Activated naive CD4-positive, alpha-beta T cell treated with anti-CD3 and anti-CD28 coated beads, Interleukin-2, amount 50 U/mL, for 72 hours (primary cell): Measurements from ENCODE around the gene F10. TPM values are rescaled to one million over a fixed set of nuclear protein-coding genes. Genes with fewer than 3 reads are reported as not detected.
"Not testable (repeated sequence)": the region's sequence is repeated elsewhere in the genome, so short reads cannot be mapped to it uniquely, and the experiment has no call there.

Source experiments
- ATAC-seq, 2 donors: fragments of 150-1000 bp; cut with Tn5 transposase; 2 replicates each; pipeline ENCODE4 v1.10.0; 2021; ENCODE audit warnings: mild to moderate bottlenecking in 2 of 2, moderate library complexity in 2 of 2
- DNase-seq, 2 donors: peaks; one replicate each; pipeline ENCODE4 v3.0.0; 2021 to 2022; ENCODE audit warnings: low spot score in 2 of 2
- H3K27ac Mint-ChIP-seq, 2 donors: one replicate each; pipeline ENCODE4 v1.8.0; 2022; ENCODE audit warnings: mild to moderate bottlenecking in 2 of 2, mixed read lengths in 2 of 2
- H3K36me3 Mint-ChIP-seq, 2 donors: one replicate each; pipeline ENCODE4 v1.8.0; 2022; ENCODE audit warnings: mixed read lengths in 2 of 2
- H3K9me3 Mint-ChIP-seq, 2 donors: one replicate each; pipeline ENCODE4 v1.8.0; 2022; ENCODE audit warnings: mixed read lengths in 2 of 2
- total RNA-seq, 2 donors: library from RNA; stranded (reverse); gene quantifications; one replicate each; pipeline ENCODE4 v1.2.3, GENCODE V29; 2022

F10 gene
- total RNA-seq, 2 donors from 2014 or later: not detected

DNA sequence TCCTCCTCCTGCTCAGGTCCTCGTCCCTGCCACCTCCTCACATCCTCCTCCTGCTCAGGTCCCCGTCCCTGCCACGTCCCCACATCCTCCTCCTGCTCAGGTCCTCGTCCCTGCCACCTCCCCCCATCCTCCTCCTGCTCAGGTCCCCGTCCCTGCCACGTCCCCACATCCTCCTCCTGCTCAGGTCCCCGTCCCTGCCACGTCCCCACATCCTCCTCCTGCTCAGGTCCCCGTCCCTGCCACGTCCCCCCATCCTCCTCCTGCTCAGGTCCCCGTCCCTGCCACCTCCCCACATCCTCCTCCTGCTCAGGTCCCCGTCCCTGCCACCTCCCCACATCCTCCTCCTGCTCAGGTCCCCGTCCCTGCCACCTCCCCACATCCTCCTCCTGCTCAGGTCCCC lies 39.4 kb downstream of the F10 start:
- not testable (repeated sequence) for H3K27ac Mint-ChIP-seq, DNase-seq, H3K9me3 Mint-ChIP-seq, H3K36me3 Mint-ChIP-seq, ATAC-seq

DNA sequence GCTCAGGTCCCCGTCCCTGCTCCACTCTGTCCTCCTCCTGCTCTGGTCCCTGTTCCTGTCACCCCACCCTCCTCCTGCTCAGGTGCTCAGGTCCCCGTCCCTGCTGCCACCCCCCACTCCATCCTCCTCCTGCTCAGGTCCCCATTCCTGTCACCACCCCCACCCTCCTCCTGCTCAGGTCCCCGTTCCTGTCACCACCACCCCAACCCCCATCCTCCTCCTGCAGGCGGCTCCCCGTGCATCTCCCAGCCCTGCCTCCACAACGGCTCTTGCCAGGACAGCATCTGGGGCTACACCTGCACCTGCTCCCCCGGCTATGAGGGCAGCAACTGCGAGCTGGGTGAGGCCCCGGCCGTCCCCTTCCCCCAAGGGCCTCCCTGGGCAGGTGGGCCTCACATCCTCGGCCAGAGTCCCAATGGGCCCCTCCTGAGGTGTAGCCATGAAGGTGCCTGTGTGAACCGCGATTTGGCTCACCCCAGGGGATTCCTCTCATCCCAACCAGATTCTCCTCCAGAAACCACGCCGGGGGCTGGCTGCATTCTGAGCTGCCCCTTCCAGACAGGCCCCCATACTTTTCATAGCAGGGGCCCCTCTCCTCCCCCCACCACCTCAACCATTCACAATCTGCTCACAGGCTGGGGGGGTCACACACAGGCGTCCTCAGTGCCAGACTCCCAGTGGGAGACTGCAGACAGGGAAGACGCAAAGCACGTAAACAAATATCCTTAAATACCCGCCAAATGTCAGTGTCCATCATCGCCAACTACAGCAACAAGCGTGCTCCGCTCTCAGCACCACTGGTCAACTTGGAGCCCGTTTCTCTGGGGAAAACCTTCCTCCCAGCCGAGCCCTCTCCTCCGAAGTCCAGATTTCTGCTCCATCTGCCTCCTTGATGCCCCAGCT lies 40.4 kb downstream of the F10 start:
- peaks cover 4 to 7% of the 10 kb centered on the region in 2 donors for H3K36me3 Mint-ChIP-seq
- DNase-seq: no peak
- peak; percentile 59 to 61 for ATAC-seq
- H3K9me3 Mint-ChIP-seq: no peaks in the 10 kb centered on the region
- H3K27ac Mint-ChIP-seq: no peak overlapping the region

DNA sequence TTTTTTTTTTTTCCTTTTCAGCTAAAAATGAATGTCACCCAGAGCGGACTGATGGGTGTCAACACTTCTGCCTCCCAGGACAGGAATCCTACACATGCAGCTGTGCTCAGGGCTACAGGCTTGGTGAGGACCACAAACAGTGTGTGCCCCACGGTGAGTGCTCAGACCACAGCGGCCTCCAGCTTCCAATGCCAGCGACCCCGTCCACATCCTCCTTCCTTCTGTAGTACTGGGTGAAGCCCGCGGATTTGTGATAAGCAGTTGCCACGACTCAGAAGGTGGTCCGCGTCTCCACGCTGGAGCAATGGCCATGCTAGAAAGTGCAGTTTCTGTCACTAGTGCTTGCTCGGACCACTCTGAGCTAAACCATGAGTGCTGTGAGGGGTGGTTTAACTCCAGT lies 41.9 kb downstream of the F10 start:
- H3K9me3 Mint-ChIP-seq: no peaks in the 10 kb centered on the region
- H3K27ac Mint-ChIP-seq: no peak overlapping the region
- H3K36me3 Mint-ChIP-seq: peaks cover 12 to 14% of the 10 kb centered on the region in 2 donors
- ATAC-seq: no peak
- DNase-seq: no peak

DNA sequence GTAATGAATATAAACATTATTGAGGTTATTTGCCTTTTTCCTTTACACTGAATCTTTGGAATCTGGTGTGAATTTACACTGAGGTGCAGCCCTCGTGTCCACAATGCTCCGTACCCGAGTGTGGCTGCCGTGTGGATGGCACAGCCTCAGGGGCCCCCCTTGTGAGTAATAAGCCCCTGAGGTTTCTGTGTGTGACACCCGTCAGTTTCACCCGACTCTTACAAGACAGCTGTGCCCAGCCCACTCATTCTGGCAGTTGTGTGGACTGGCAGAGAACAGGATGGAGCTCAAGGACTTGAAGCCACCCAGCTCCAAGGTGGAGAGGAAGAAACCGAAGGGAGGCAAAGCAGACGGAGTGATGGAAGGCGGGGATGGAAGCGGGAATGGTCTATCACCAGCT lies 43.7 kb downstream of the F10 start:
- Mint-ChIP-seq H3K27ac (peak overlapping the region in 1 of 2 donors; percentile 61), H3K9me3 (no peaks in the 10 kb centered on the region), H3K36me3 (peaks cover 12 to 14% of the 10 kb centered on the region in 2 donors)
- ATAC-seq (peak; percentile 18 to 29), DNase-seq (no peak)

DNA sequence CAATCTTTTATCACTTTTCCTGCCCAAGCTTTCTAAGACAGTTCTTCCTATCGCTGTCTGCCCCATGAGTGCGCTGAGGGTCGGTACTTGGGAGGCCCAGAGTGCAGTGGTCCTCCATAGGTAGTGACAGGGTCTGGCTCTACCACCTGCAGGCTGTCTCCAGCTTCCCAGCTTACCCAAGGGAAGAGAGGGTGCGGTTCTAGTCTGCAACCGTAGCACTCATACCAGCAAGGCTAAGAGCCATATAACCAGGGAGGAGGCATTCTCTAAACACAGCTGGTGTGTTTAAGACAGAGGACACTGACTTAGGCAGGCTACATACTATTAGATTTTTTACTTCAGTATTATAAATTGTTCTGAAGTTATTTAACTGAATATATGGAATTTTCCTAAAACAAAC lies 44.1 kb downstream of the F10 start:
- ATAC-seq (no peak), DNase-seq (no peak)
- Mint-ChIP-seq H3K27ac (no peak overlapping the region), H3K36me3 (peaks cover 12 to 14% of the 10 kb centered on the region in 2 donors), H3K9me3 (no peaks in the 10 kb centered on the region)

DNA sequence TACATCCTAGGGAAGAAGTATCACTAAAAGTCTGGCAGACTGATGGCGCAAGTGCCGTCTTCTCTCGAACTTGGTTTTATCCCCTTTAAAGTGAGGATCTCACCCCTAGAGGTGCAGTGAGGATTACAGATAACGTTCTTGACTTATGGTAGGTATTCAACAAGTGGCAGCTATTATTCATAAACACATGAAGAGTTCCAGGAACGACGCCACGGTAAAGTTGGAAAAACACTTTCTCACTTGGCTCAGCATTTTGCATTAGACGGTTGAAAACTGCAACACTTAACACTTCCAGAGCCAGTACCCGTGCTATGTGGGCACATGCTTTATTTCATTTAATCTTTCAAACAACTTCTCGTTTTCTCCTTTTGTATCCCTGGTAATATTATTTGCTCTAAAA lies 44.6 kb downstream of the F10 start:
- no peak for ATAC-seq
- no peak overlapping the region for H3K27ac Mint-ChIP-seq

DNA sequence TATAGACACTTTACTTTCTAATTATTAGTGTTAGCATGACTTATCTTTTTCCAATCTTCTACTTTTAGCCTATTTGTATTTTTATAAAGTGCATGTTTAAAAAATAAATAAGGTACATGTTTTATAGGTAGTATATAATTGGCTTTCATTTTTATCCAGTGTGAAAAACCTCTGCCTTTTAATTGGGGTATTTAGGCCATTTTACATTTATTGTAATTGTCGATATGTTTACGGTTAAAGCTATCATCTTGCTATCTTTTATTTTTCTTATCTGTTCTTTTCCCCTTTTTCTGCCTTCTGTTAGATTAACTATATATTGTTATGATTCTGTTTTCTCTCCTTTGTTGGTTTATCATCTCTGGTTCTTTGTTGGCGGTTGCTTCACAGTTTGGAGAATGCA lies 45.0 kb downstream of the F10 start:
- DNase-seq (no peak), ATAC-seq (no peak)
- Mint-ChIP-seq H3K27ac (no peak overlapping the region), H3K36me3 (peaks cover 12 to 14% of the 10 kb centered on the region in 2 donors), H3K9me3 (no peaks in the 10 kb centered on the region)

More for the DNA sequence above, 44.6 kb downstream of the F10 start:
- Mint-ChIP-seq H3K36me3 (peaks cover 12 to 14% of the 10 kb centered on the region in 2 donors), H3K9me3 (no peaks in the 10 kb centered on the region)
- no peak for DNase-seq

DNA sequence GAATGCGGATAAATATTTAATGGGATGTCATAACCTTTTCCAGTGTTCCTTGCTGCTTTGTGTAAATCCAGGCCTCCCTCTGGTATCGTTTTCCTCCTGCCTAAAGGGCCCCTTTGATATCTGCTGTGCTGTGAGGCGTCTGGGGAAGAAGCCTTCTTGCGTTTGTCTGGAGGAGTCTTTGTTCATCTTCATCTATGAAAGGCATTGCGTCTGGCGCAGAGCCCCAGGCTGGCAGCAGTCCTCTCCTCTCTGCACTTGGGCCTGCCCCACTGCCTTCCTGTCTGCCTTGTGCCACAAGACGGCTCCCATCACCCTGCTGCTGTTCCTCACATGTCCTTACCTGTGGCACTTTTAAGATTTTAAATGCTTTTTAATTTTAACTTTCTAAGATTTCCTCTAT lies 45.6 kb downstream of the F10 start:
- ATAC-seq: no peak
- no peak for DNase-seq
- no peaks in the 10 kb centered on the region for H3K9me3 Mint-ChIP-seq
- H3K36me3 Mint-ChIP-seq: peaks cover 12 to 14% of the 10 kb centered on the region in 2 donors
- no peak overlapping the region for H3K27ac Mint-ChIP-seq

DNA sequence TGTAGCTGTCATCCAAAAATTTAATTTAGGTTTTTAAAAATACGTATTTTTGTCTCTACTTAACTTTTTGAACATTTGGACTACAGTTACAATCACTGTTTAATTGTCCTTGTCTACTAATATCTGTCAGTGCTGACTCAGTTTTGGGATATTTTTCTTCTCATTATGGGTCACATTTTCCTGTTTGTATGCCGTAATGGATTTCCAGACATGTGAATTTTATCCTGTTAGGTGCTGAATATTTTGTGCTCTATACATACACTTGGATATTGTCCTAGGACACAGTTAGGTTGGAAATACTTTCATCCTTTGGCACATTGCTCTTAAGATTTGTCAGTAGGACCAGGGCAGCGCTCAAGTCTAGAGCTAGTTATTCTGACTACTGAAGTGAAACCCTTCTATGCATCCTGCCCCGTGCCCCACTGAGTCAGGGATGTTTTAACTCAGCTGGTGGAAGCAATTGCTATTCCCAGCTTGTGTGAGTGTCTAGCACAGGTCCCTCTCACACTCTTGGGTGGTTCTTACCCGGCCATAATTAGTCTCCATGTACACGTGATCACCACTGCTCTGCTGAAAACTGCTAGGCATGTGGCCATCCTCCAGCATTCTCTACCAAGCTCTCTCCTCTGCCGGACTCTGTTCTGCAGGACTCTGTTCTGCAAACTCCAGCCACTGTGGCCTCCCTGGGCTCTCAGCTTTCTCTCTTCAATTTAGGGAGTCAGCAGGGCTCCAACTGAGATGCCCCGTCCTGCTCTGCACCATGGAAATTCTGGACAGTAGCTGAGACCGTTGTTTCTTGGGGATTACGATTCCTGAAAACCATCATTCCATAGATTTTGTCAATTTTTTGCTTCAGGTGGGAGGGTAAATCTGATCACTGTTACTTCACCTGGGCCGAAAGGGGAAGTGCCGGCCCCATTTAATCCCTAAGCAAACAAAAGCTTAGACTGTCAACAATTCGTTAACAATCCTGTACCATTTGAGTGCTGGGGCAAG lies 47.0 kb downstream of the F10 start:
- Mint-ChIP-seq H3K27ac (peak overlapping the region in 1 of 2 donors; percentile 52), H3K9me3 (no peaks in the 10 kb centered on the region), H3K36me3 (peaks cover 12 to 14% of the 10 kb centered on the region in 2 donors)
- ATAC-seq: no peak
- no peak for DNase-seq

DNA sequence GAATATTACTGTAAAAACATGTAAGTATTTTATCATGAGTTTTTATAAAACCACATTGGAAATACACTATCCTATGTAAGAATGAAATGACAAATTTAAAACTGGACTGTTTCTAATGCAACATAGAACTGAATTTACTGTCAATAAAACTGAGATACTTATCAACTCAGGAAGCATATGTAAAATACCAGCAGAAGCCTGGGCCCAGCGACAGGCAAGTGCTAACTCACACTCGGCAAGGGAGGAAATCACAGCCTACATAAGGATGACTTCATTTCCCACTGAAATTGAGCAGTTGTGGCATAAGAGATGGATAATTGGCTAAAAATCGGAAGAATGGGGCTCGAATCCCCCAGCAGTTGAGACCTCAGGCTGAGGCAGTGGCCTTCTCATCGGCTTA lies 47.9 kb downstream of the F10 start:
- DNase-seq (no peak), ATAC-seq (no peak)
- no peaks in the 10 kb centered on the region for H3K9me3 Mint-ChIP-seq
- no peak overlapping the region for H3K27ac Mint-ChIP-seq
- H3K36me3 Mint-ChIP-seq: peaks cover 14 to 18% of the 10 kb centered on the region in 2 donors

DNA sequence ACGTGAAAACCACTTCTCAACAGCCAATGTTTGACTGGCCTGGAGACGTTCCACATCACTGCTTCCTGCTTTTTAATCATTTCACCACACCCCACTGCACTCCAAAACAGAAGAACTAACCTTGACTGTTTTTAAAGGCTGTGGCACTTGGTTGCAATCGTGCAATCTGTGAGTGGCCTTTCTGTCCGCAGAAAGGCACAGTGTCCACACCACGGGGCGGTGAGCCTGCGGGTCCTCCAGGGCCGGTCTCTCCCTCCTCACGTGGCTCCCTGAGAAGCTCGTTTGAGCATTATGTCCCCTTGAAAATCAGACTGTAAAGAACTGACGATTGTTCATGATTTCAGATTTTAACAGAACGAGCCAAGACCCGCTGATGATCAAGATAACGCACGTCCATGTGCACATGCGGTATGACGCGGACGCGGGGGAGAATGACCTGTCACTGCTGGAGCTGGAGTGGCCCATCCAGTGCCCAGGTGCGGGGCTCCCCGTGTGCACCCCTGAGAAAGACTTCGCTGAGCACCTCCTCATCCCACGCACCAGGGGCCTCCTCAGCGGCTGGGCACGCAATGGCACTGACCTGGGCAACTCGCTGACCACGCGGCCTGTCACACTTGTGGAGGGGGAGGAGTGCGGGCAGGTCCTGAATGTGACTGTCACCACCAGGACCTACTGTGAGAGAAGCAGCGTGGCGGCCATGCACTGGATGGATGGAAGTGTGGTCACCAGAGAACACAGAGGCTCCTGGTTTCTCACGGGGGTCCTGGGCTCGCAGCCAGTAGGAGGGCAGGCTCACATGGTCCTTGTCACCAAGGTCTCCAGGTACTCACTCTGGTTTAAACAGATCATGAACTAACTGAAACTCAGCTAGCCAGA lies 48.9 kb downstream of the F10 start:
- Mint-ChIP-seq H3K27ac (no peak overlapping the region), H3K9me3 (no peaks in the 10 kb centered on the region), H3K36me3 (peaks cover 21 to 27% of the 10 kb centered on the region in 2 donors)
- DNase-seq (no peak), ATAC-seq (no peak)

DNA sequence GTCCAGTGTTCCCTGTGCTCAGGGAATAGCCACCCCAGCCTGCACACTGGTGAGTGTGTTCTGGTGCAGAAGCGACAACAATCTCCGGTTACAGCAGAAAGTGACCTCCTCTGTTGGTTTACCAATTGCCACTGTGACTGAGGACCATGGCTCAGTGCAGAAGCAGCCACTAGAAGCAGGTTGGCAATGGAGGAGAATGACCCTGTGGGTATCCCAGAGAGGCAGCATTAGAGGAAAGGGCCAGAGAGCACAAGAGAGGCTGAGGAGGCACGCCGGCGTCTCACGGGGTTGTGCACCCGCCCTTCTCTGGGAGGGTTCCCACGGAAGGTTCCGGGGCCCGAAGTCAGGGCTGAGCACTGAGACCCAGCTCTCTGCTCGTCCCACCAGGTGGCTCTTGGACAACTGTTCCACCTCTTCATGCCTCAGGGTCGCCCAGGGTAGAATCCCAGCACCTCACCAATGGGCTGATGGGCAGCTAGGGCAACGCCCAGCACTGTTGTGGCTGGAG lies 49.9 kb downstream of the F10 start:
- Mint-ChIP-seq H3K36me3 (peaks cover 20 to 29% of the 10 kb centered on the region in 2 donors), H3K27ac (peak overlapping the region in 1 of 2 donors; percentile 36), H3K9me3 (no peaks in the 10 kb centered on the region)
- DNase-seq (no peak), ATAC-seq (no peak)

DNA sequence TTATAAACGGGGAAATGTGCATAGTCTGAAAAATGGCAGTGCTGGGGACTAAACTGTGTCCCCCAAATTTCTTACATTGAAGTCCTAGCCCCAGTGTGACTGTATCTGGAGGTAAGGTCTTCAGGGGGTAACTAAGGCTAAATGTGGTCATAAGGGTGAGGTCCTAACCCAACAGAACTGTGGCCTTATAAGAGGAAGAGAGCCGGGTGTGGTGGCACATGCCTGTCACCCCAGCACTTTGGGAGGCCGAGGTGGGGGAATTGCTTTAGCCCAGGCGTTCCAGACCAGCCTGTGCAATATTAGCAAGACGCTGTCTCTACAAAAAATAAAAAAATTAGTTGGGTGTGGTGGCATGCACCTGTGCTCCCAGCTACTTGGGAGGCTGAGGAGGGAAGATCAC lies 53.7 kb downstream of the F10 start:
- peak in 1 of 2 donors; percentile 94 for ATAC-seq
- Mint-ChIP-seq H3K9me3 (no peaks in the 10 kb centered on the region), H3K27ac (peak overlapping the region; percentile 74 to 94), H3K36me3 (peaks cover 18 to 40% of the 10 kb centered on the region in 2 donors)
- no peak for DNase-seq

DNA sequence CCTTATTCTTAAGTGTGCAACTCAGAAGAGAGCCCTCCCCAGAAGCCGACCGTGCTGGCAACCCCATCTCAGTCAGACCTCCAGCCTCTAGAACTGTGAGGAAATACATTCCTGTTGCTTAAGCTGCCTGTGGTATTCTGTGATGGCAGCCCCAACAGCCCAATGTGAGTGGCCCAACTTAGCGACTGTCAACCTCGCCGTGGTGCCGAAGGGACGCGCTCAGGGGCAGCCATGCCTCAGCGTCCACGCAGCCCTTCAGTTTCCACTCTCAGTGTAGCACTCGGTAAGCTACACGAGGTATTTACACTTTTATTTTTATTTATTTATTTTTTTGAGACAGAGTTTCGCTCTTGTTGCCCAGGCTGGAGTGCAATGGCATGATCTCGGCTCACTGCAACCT lies 54.2 kb downstream of the F10 start:
- H3K9me3 Mint-ChIP-seq: no peaks in the 10 kb centered on the region
- ATAC-seq: no peak
- DNase-seq: no peak
- peak overlapping the region in 1 of 2 donors; percentile 74 for H3K27ac Mint-ChIP-seq
- peaks cover 18 to 40% of the 10 kb centered on the region in 2 donors for H3K36me3 Mint-ChIP-seq

DNA sequence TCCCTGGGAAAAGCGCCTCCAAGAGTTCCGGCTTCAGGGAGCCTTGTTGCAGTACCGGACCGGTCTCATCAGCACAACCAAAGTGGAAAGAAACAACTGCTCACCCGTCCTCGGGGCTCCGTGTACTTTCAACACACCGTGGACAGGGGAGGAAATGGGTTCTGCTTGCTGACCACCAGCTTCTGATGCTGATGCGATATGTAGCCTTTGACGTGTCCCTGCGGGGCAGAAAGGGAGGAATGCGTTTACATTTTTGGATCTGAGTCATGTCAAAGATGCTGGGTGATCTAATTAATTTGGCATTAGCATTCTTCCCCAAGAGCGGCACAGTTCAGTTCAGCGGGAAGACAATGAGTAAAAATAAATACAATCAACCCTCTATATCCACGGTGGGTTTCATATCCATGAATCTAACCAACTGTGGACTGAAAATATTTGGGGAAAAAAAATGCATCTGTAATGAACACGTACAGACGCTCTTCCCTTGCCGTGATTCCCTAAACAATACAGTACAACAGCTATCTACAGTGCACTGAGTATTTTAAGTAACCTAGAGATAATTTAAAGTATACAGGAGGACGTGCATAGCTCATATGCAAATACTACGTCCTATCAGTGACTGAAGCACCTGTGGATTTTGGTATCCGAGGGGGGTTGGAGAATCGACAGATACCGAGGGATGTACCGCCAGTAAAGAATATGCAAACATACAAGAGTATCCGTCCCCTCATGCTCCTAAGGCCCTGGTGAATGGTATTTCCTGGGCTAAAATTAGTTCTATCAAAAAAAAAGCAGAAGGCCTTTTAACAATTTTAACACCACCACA lies 55.7 kb downstream of the F10 start:
- Mint-ChIP-seq H3K36me3 (peaks cover 18 to 40% of the 10 kb centered on the region in 2 donors), H3K27ac (no peak overlapping the region), H3K9me3 (no peaks in the 10 kb centered on the region)
- DNase-seq: no peak
- no peak for ATAC-seq
